ENCODE measurements around the gene ORAI3. TPM values are rescaled to one million over a fixed set of nuclear protein-coding genes. Genes with fewer than 3 reads are reported as not detected.
A peak's percentile ranks its signal among the peaks of the same experiment; 100 is the strongest.

ORAI3 gene
- total and polyA plus RNA-seq, 3 donors from 2014 or later = 29.1 to 75.0 (median 68.6) TPM

DNA sequence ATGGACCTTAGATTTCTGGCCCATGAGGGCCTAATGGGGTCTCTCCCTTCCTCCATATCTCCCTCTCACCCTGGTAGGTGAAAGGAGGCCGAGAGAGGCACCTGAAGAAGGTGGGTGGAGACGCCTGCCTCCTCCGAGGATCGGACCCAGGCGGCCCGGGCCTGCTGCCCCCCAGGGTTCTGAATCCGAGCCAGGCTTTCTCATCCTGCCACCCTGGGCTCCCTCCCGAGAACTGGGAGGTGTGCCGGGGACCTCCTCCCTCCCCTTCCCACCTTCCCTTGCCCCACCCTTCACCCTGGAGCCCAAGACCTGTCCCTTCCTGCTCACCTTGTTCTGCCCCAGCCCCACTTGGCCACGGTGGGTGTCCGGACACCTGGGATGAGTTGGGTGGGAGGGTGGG is 20.5 kb upstream of the ORAI3 start:
- Histone ChIP-seq H3K27me3 (no peaks in the 10 kb centered on the region), H3K4me3 (no peak overlapping the region), H3K9me3 (no peaks in the 10 kb centered on the region), H3K4me1 (peaks cover 27% of the 10 kb centered on the region), H3K36me3 (ENCODE audit: low read depth, missing control alignments) (no peaks in the 10 kb centered on the region), H3K27ac (peak overlapping the region in 1 of 2 donors; percentile 47)
- DNase-seq = no peak
- TF ChIP-seq, protein P1, sequence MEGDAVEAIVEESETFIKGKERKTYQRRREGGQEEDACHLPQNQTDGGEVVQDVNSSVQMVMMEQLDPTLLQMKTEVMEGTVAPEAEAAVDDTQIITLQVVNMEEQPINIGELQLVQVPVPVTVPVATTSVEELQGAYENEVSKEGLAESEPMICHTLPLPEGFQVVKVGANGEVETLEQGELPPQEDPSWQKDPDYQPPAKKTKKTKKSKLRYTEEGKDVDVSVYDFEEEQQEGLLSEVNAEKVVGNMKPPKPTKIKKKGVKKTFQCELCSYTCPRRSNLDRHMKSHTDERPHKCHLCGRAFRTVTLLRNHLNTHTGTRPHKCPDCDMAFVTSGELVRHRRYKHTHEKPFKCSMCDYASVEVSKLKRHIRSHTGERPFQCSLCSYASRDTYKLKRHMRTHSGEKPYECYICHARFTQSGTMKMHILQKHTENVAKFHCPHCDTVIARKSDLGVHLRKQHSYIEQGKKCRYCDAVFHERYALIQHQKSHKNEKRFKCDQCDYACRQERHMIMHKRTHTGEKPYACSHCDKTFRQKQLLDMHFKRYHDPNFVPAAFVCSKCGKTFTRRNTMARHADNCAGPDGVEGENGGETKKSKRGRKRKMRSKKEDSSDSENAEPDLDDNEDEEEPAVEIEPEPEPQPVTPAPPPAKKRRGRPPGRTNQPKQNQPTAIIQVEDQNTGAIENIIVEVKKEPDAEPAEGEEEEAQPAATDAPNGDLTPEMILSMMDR (IDR thresholded peaks at IDR 0.05) = no peak
- TF ChIP-seq POLR2A (IDR thresholded peaks at IDR 0.05) = no peak
- intact Hi-C loops (cut with DNase I; ENCODE audit: low total_unique reads) = no loop called here
- WGBS, 2 donors = 73 to 74% methylated on average over 6 to 11 of the region's 11 CpGs

DNA sequence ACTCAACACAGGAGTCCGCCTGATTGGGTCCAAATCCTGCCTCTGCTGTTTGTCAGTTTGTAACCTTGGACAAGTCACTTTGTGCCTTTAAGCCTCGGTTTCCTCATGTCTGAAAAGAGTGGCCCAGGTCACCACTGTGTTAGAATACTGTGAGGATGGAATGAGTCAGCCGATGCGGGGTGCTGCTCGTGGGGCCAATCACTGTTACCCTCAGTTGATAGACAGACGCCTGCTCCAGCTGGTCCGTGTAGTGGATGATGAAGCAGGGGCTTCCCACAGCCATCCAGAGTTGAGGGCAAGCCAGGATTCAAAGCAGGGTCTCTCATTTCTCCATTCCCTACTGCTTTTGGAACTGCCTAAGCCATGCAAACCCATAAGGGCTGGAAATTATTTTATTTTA is 19.7 kb upstream of the ORAI3 start:
- Histone ChIP-seq H3K27me3 (no peaks in the 10 kb centered on the region), H3K4me1 (peaks cover 31% of the 10 kb centered on the region), H3K36me3 (ENCODE audit: low read depth, missing control alignments) (no peaks in the 10 kb centered on the region), H3K9me3 (no peaks in the 10 kb centered on the region), H3K27ac (peak overlapping the region in 1 of 2 donors; percentile 47), H3K4me3 (no peak overlapping the region)
- no peak for DNase-seq
- 67 to 75% methylated on average over 7 of the region's 7 CpGs for WGBS, 2 donors
- TF ChIP-seq, protein P1 (IDR thresholded peaks at IDR 0.05) = no peak
- no peak for TF ChIP-seq POLR2A (IDR thresholded peaks at IDR 0.05)
- intact Hi-C loops (cut with DNase I; ENCODE audit: low total_unique reads) = no loop called here

DNA sequence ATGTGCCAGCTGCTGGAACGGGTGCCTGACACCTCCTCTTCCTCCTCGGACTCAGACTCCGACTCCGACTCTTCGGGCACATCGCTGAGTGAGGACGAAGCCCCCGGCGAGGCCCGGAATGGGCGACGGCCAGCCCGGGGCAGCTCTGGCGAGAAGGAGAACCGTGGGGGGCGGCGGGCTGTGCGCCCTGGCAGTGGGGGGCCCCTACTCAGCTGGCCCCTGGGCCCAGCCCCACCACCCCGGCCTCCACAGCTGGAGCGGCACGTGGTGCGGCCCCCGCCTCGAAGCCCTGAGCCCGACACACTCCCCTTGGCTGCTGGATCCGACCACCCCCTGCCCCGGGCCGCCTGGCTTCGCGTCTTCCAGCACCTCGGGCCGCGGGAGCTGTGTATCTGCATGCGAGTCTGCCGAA is 18.7 kb upstream of the ORAI3 start:
- H3K4me1 ChIP-seq = peaks cover 30% of the 10 kb centered on the region
- DNase-seq = no peak
- intact Hi-C loops (cut with DNase I; ENCODE audit: low total_unique reads) = no loop called here
- peak overlapping the region; percentile 47 to 53 for H3K27ac ChIP-seq
- no peak overlapping the region for H3K4me3 ChIP-seq
- H3K36me3 ChIP-seq (ENCODE audit: low read depth, missing control alignments) = no peaks in the 10 kb centered on the region
- no peaks in the 10 kb centered on the region for H3K27me3 ChIP-seq
- 80 to 83% methylated on average over 12 to 26 of the region's 35 CpGs for WGBS, 2 donors
- TF ChIP-seq POLR2A (IDR thresholded peaks at IDR 0.05) = no peak
- TF ChIP-seq, protein P1 (IDR thresholded peaks at IDR 0.05) = no peak
- H3K9me3 ChIP-seq = no peaks in the 10 kb centered on the region

DNA sequence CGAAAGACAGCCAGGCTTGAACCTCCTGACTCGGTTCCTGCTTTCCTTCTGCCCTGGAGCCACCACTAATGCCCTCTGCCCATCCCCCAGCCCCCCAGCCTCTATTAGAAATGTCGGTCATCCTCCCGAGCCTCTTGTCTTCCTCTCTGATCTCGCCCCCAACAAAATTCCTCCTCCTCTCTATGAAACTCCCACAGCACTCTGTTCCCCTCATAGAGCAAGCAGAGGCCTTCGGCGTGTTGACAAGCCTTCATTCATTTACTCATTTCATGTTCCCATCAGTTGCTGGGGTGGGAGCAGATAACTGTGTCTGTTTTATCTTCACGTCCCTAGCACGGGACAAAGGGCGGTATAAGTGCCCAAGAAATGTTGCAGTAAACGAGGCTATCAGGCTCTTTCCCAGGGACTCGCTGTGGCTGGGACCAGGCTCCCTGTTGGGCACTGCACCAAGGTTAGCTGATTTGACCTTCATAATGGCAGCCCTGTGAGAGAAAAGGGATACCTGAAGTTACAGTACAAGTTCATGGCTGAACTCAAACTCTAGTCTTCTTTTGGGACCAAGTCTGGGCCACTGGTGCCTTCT is 17.7 kb upstream of the ORAI3 start:
- H3K36me3 ChIP-seq (ENCODE audit: low read depth, missing control alignments) = no peaks in the 10 kb centered on the region
- TF ChIP-seq, protein P1 (IDR thresholded peaks at IDR 0.05) = no peak
- TF ChIP-seq POLR2A (IDR thresholded peaks at IDR 0.05) = no peak
- intact Hi-C loops (cut with DNase I; ENCODE audit: low total_unique reads) = no loop called here
- H3K27me3 ChIP-seq = no peaks in the 10 kb centered on the region
- no peak overlapping the region for H3K27ac ChIP-seq
- 49 to 62% methylated on average over 12 of the region's 12 CpGs for WGBS, 2 donors
- no peaks in the 10 kb centered on the region for H3K9me3 ChIP-seq
- peaks cover 30% of the 10 kb centered on the region for H3K4me1 ChIP-seq
- peak; percentile 92 for DNase-seq
- no peak overlapping the region for H3K4me3 ChIP-seq

Measured in testis (tissue), 3 donors.